ENCODE data around the gene DLGAP1. TPM values are rescaled to one million over a fixed set of nuclear protein-coding genes. Genes with fewer than 3 reads are reported as not detected.

Gene DLGAP1
- total and polyA plus RNA-seq, 10 of the 15 experiments (the other 5 are each of a cell fraction or from before 2014, with no cell fraction given), result 0.23 to 27.6 (median 1.9) TPM

DNA sequence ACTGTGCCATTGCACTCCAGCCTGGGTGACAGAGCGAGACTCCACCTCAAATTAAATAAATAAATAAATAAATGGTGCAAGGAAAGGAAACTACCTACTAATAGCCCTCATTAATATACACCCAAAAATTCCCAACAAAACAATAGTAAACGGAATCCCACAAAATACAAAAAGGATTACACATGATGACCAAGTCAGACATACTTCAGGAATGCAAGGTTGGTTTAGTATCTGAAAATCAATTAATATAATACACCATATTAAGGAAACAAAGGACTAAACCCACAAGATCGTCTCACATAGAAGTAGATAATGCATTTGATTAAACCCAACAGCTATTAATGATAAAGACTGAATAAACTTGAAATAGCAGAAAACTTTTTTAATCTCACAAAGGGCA lies 697.7 kb downstream of the DLGAP1 start:
- Histone ChIP-seq H3K27me3 (replicated peaks in 1 of 2; ENCODE audit: control insufficient read depth in 2 of 2, insufficient read depth in 2 of 2, low read length in 1 of 2) (no peaks in the 10 kb centered on the region), H3K9ac (ENCODE audit: control insufficient read depth, insufficient read depth, low read length) (no peak overlapping the region), H4K20me1 (ENCODE audit: control insufficient read depth, insufficient read depth) (no peaks in the 10 kb centered on the region), H2AFZ (ENCODE audit: control insufficient read depth, low read depth, low read length) (no peak overlapping the region), H3K4me3 (no peak overlapping the region), H3K4me1 (ENCODE audit: control insufficient read depth, insufficient read depth, low read length) (no peaks in the 10 kb centered on the region), H3K9me3 (replicated peaks; ENCODE audit: control insufficient read depth, insufficient read depth, low read length) (no peaks in the 10 kb centered on the region), H3K36me3 (ENCODE audit: control insufficient read depth in 2 of 2, insufficient read depth in 2 of 2, low read length in 1 of 2) (no peaks in the 10 kb centered on the region), H3K79me2 (ENCODE audit: control insufficient read depth, insufficient read depth, low read length) (no peaks in the 10 kb centered on the region), H3K27ac (ENCODE audit: control insufficient read depth, insufficient read depth) (no peak overlapping the region), H3K4me2 (ENCODE audit: control insufficient read depth, insufficient read depth) (no peak overlapping the region)
- ChIA-PET RAD21 (ENCODE audit: unreplicated experiment) (no interaction called here), CTCF (no interaction called here), SMC1A (ENCODE audit: uncharacterized antibody, unreplicated experiment) (no interaction called here), POLR2A (no interaction called here)
- BruUV-seq (replicated peaks), result no TSS peak
- in situ Hi-C loops (cut with MboI) (no loop called here), intact Hi-C loops (cut with micrococcal nuclease; ENCODE audit: unreplicated experiment) (no loop called here)
- ATAC-seq (no peak), FAIRE-seq (no peak), DNase-seq (ENCODE audit: low read depth, low spot score) (no peak)
- WGBS (ENCODE audit: insufficient coverage, insufficient replicate concordance, low lambda C conversion rate, missing lambda C conversion rate), result 24% methylated on average over 3 of the region's 3 CpGs
- TF ChIP-seq NFIC (IDR thresholded peaks at IDR 0.05; ENCODE audit: low read depth, low read length) (no peak), NFXL1 (IDR thresholded peaks at IDR 0.05; ENCODE audit: borderline replicate concordance) (no peak), MYB (IDR thresholded peaks at IDR 0.05; ENCODE audit: borderline replicate concordance, low read depth, low read length) (no peak), SIN3A (IDR thresholded peaks at IDR 0.05; ENCODE audit: low read depth, low read length) (no peak)
- TF ChIP-seq, protein P1, sequence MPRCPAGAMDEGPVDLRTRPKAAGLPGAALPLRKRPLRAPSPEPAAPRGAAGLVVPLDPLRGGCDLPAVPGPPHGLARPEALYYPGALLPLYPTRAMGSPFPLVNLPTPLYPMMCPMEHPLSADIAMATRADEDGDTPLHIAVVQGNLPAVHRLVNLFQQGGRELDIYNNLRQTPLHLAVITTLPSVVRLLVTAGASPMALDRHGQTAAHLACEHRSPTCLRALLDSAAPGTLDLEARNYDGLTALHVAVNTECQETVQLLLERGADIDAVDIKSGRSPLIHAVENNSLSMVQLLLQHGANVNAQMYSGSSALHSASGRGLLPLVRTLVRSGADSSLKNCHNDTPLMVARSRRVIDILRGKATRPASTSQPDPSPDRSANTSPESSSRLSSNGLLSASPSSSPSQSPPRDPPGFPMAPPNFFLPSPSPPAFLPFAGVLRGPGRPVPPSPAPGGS (IDR thresholded peaks at IDR 0.05; ENCODE audit: borderline replicate concordance, insufficient read depth, low read depth, low read length, poor library complexity, severe bottlenecking), result no peak
- TF ChIP-seq, protein P2, sequence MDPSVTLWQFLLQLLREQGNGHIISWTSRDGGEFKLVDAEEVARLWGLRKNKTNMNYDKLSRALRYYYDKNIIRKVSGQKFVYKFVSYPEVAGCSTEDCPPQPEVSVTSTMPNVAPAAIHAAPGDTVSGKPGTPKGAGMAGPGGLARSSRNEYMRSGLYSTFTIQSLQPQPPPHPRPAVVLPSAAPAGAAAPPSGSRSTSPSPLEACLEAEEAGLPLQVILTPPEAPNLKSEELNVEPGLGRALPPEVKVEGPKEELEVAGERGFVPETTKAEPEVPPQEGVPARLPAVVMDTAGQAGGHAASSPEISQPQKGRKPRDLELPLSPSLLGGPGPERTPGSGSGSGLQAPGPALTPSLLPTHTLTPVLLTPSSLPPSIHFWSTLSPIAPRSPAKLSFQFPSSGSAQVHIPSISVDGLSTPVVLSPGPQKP (IDR thresholded peaks at IDR 0.05; ENCODE audit: low read depth, low read length), result no peak
